GM23338 (cell line): ENCODE measurements around the gene PPP1R3F. TPM values are rescaled to one million over a fixed set of nuclear protein-coding genes. Genes with fewer than 3 reads are reported as not detected.

Source experiments
- ATAC-seq: fragments of 200-7000 bp; cut with Tn5 transposase; 3 replicates; pipeline ENCODE4 v1.9.1; 2020
- DNase-seq: peaks from one replicate; pipeline ENCODE4 v3.0.0-alpha.2; 2015; ENCODE audit warnings: low spot score
- H2AFZ ChIP-seq: fragments of 200-600 bp; sonication (generic); 2 replicates; pipeline ENCODE4 v1.8.0; 2016; ENCODE audit warnings: antibody characterized with exemption, mild to moderate bottlenecking, moderate library complexity
- H3F3A ChIP-seq: fragments of 200-600 bp; sonication (generic); replicated peaks from 2 replicates; pipeline ENCODE4 v1.8.0; 2017; ENCODE audit warnings: antibody characterized with exemption, mixed run types, low read depth
- H3K27ac ChIP-seq: fragments of 200-600 bp; sonication (generic); 2 replicates; pipeline ENCODE4 v1.6.1; 2016; ENCODE audit warnings: low read depth
- H3K27me3 ChIP-seq: fragments of 200-600 bp; sonication (generic); 2 replicates; pipeline ENCODE4 v1.8.0; 2016; ENCODE audit warnings: mild to moderate bottlenecking, mixed run types, moderate library complexity; ENCODE audit not compliant: insufficient read depth
- H3K36me3 ChIP-seq: fragments of 200-600 bp; sonication (generic); 2 replicates; pipeline ENCODE4 v1.8.0; 2016; ENCODE audit warnings: mild to moderate bottlenecking; ENCODE audit not compliant: insufficient read depth
- H3K4me1 ChIP-seq: fragments of 200-600 bp; sonication (generic); 2 replicates; pipeline ENCODE4 v1.8.0; 2016; ENCODE audit warnings: mild to moderate bottlenecking, moderate library complexity; ENCODE audit not compliant: insufficient read depth
- H3K4me2 ChIP-seq: fragments of 200-600 bp; sonication (generic); 2 replicates; pipeline ENCODE4 v1.7.1; 2017; ENCODE audit warnings: mixed run types
- H3K4me3 ChIP-seq: fragments of 200-600 bp; sonication (generic); 2 replicates; pipeline ENCODE4 v1.6.1; 2016; ENCODE audit warnings: mixed run types
- H3K79me2 ChIP-seq: fragments of 200-600 bp; sonication (generic); replicated peaks from 2 replicates; pipeline ENCODE4 v1.8.0; 2017; ENCODE audit warnings: mild to moderate bottlenecking; ENCODE audit not compliant: insufficient read depth
- H3K9me2 ChIP-seq: fragments of 200-600 bp; sonication (generic); 2 replicates; pipeline ENCODE4 v1.8.0; 2017; ENCODE audit not compliant: insufficient read depth
- H4K20me1 ChIP-seq: fragments of 200-600 bp; sonication (generic); replicated peaks from 2 replicates; pipeline ENCODE4 v1.8.0; 2017; ENCODE audit warnings: mild to moderate bottlenecking; ENCODE audit not compliant: insufficient read depth
- H3K27ac Mint-ChIP-seq: 2 replicates; pipeline ENCODE4 v1.8.0; 2020; ENCODE audit warnings: inconsistent platforms, mild to moderate bottlenecking, moderate library complexity, mixed read lengths
- H3K27me3 Mint-ChIP-seq: 3 replicates; pipeline ENCODE4 v1.8.0; 2022; ENCODE audit warnings: low read depth, mild to moderate bottlenecking, moderate library complexity, mixed read lengths, inconsistent platforms; ENCODE audit not compliant: insufficient read depth, poor library complexity
- H3K36me3 Mint-ChIP-seq: 3 replicates; pipeline ENCODE4 v1.8.0; 2021; ENCODE audit warnings: low read depth, mild to moderate bottlenecking, inconsistent platforms, moderate library complexity, mixed read lengths
- H3K4me1 Mint-ChIP-seq: 3 replicates; pipeline ENCODE4 v1.8.0; 2020; ENCODE audit warnings: mild to moderate bottlenecking, inconsistent platforms, mixed read lengths
- H3K4me3 Mint-ChIP-seq: 3 replicates; pipeline ENCODE4 v1.8.0; 2021; ENCODE audit warnings: moderate library complexity, mild to moderate bottlenecking, inconsistent platforms, mixed read lengths
- H3K9me3 Mint-ChIP-seq: 3 replicates; pipeline ENCODE4 v1.8.0; 2020; ENCODE audit warnings: moderate library complexity, mild to moderate bottlenecking, inconsistent platforms, mixed read lengths
- CREB1 ChIP-seq: fragments of 250-450 bp; sonication (Bioruptor Pico); IDR thresholded peaks from 2 replicates; pipeline ENCODE4 v1.5.0; 2020; ENCODE audit warnings: low read depth, mild to moderate bottlenecking, moderate library complexity
- CTCF ChIP-seq, 2 experiments: fragments of 200-600 bp in 1 of 2; sonication (generic) in 1 of 2; conservative IDR thresholded peaks; 2 replicates each; pipeline versions ENCODE4 v1.5.1 to v1.6.1; 2016 to 2017; ENCODE audit warnings: antibody characterized with exemption in 2 of 2, low read depth in 2 of 2, mild to moderate bottlenecking in 2 of 2, moderate library complexity in 1 of 2
- EZH2 ChIP-seq: fragments of 200-600 bp; sonication (generic); IDR thresholded peaks from one replicate; pipeline ENCODE4 v1.8.0; 2017; ENCODE audit warnings: antibody characterized with exemption, mild to moderate bottlenecking, low read depth; ENCODE audit not compliant: unreplicated experiment
- NANOG ChIP-seq: IDR thresholded peaks from 2 replicates; pipeline ENCODE4 v1.6.1; 2016; ENCODE audit warnings: antibody characterized with exemption, borderline replicate concordance
- POLR2AphosphoS5 ChIP-seq: IDR thresholded peaks from 2 replicates; pipeline ENCODE4 v1.6.1; 2016; ENCODE audit warnings: antibody characterized with exemption, low read depth
- REST ChIP-seq: IDR thresholded peaks from one replicate; pipeline ENCODE4 v1.6.1; 2018; ENCODE audit warnings: antibody characterized with exemption; ENCODE audit not compliant: unreplicated experiment
- ZNF331 ChIP-seq: fragments of 250-450 bp; sonication (Bioruptor Pico); IDR thresholded peaks from 2 replicates; pipeline ENCODE4 v1.5.0; 2020; ENCODE audit warnings: low read depth, mild to moderate bottlenecking, moderate library complexity
- ZNF462 ChIP-seq: fragments of 250-450 bp; sonication (Bioruptor Pico); IDR thresholded peaks from 2 replicates; pipeline ENCODE4 v1.5.0; 2020; ENCODE audit warnings: mild to moderate bottlenecking, moderate library complexity
- polyA plus RNA-seq: library from polyadenylated mRNA; unstranded; fragments of >200 nt; fragmentation: Nextera tagmentation; extraction: Ambion mirVana; gene quantifications from 2 replicates; pipeline ENCODE4 v1.2.1, GENCODE V29; 2016
- total RNA-seq: library from RNA; depleted of rRNA; stranded (reverse); fragments of >200 nt; shearing (Covaris generic); gene quantifications from 2 replicates; pipeline ENCODE4 v1.2.3, GENCODE V29; 2014

PPP1R3F gene
- total and polyA plus RNA-seq, 2 experiments from 2014 or later, result 3.1 to 11.3 TPM

GRCh38 chrX:49270249-49270921, 792 bp downstream of the PPP1R3F start (continued):
- TF ChIP-seq REST (no peak), CTCF (conservative IDR thresholded peaks at IDR 0.05; ENCODE audit: low read depth in 2 of 2) (no peak), EZH2 (no peak), POLR2AphosphoS5 (no peak)

GRCh38 chrX:49271341-49271740, 1.7 kb downstream of the PPP1R3F start:
- Mint-ChIP-seq H3K9me3 (no peaks in the 10 kb centered on the region; the same call in 1 of the 3 replicates), H3K27me3 (peaks cover 10% of the 10 kb centered on the region), H3K27ac (peak overlapping the region; percentile 86), H3K36me3 (peaks cover 23% of the 10 kb centered on the region), H3K4me1 (peaks cover 34% of the 10 kb centered on the region), H3K4me3 (peak overlapping the region; percentile 66)
- H3K79me2 ChIP-seq, result peaks cover 29% of the 10 kb centered on the region
- H3K4me1 ChIP-seq, result peaks cover 3% of the 10 kb centered on the region; the same call in 1 of the 2 replicates
- H3K27ac ChIP-seq, result no peak overlapping the region
- H3K27me3 ChIP-seq, result no peaks in the 10 kb centered on the region
- H3K4me3 ChIP-seq, result peak overlapping the region; percentile 62; the same call in 1 of the 2 replicates
- no peaks in the 10 kb centered on the region for H3F3A ChIP-seq
- H4K20me1 ChIP-seq, result no peaks in the 10 kb centered on the region; the same call in 1 of the 2 replicates
- H3K4me2 ChIP-seq, result peak overlapping the region; percentile 68; the same call in 1 of the 2 replicates
- no peaks in the 10 kb centered on the region for H3K9me2 ChIP-seq
- no peak for ATAC-seq
- H2AFZ ChIP-seq, result no peak overlapping the region
- H3K36me3 ChIP-seq, result no peaks in the 10 kb centered on the region
- DNase-seq, result no peak
- TF ChIP-seq ZNF331 (no peak), EZH2 (no peak), NANOG (no peak), ZNF462 (CRISPR knock-in tag) (no peak), REST (no peak), CREB1 (CRISPR knock-in tag) (no peak)
